ENCODE results near the gene PROCA1. TPM values are rescaled to one million over a fixed set of nuclear protein-coding genes. Genes with fewer than 3 reads are reported as not detected.
"Not testable (repeated sequence)": the region's sequence is repeated elsewhere in the genome, so short reads cannot be mapped to it uniquely, and the experiment has no call there.

The PROCA1 gene
- total RNA-seq, 1 experiment from 2014 or later: 1.1 TPM

DNA sequence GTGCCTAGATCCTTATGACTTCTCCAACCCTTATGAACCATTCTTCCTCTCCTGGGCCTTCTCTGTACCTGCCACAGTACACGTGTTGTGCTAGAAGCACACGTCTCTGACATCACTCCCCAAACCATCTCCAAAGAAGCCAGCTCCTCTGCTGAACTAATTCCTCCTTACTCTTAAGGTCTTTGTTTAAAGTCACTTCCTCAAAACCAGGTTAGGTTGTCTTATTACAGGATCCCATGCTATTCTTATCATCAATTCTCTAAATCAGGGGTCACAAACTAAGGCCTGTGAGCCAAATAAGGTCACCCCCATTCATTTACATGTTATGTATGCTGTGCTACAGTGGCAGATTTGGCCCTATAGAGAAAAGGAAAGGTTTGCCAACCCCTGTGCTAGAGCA lies 45.7 kb downstream of the PROCA1 start:
- peaks cover 62% of the 10 kb centered on the region for H3K36me3 Mint-ChIP-seq (ENCODE audit: insufficient read depth, unreplicated experiment)
- H3K4me3 Mint-ChIP-seq (ENCODE audit: unreplicated experiment): no peak overlapping the region
- intact Hi-C loops (cut with micrococcal nuclease): no loop called here
- POLR2A ChIA-PET: interaction anchor here (0.6 to 0.8 kb wide), 4 partner anchors 21 to 495 kb away, joined by 3 to 4 read pairs (median 3); partner anchors contain the start of genes BLTP2 and RPL23A
- H3K27me3 Mint-ChIP-seq (ENCODE audit: insufficient read depth, unreplicated experiment): no peaks in the 10 kb centered on the region
- no peak for DNase-seq (ENCODE audit: unreplicated experiment)
- CTCF ChIA-PET: interaction anchor here (1.1 kb wide), 1 partner anchor 9 kb away, joined by 6 read pairs; no protein-coding TSS in a partner anchor
- no TSS peak for BruUV-seq (replicated peaks)
- no peaks in the 10 kb centered on the region for H3K9me3 Mint-ChIP-seq (ENCODE audit: unreplicated experiment)
- peaks cover 42% of the 10 kb centered on the region for H3K4me1 Mint-ChIP-seq (ENCODE audit: insufficient read depth, unreplicated experiment)
- no peak overlapping the region for H3K27ac Mint-ChIP-seq (ENCODE audit: low read depth, unreplicated experiment)
- TF ChIP-seq, protein P1, sequence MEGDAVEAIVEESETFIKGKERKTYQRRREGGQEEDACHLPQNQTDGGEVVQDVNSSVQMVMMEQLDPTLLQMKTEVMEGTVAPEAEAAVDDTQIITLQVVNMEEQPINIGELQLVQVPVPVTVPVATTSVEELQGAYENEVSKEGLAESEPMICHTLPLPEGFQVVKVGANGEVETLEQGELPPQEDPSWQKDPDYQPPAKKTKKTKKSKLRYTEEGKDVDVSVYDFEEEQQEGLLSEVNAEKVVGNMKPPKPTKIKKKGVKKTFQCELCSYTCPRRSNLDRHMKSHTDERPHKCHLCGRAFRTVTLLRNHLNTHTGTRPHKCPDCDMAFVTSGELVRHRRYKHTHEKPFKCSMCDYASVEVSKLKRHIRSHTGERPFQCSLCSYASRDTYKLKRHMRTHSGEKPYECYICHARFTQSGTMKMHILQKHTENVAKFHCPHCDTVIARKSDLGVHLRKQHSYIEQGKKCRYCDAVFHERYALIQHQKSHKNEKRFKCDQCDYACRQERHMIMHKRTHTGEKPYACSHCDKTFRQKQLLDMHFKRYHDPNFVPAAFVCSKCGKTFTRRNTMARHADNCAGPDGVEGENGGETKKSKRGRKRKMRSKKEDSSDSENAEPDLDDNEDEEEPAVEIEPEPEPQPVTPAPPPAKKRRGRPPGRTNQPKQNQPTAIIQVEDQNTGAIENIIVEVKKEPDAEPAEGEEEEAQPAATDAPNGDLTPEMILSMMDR (IDR thresholded peaks at IDR 0.05; ENCODE audit: unreplicated experiment): no peak

DNA sequence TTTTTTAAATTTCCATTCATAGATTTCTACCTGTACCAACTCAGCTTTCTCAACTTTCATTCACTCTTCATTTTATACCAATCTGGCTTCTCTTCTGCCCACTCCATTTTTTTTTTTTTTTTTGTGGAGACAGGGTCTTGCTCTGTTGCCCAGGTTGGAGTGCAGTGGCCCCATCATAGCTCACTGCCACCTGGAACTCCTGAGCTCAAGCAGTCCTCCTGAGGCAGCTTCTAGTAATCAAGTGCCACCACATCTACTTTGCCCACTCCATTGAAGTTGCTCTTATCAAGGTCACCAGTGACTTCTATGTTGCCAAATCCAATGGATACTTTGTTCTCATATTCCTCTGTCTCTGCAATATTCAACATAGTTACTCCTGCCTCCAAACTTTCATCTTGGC lies 48.0 kb downstream of the PROCA1 start:
- ChIA-PET CTCF (interaction anchor here (0.6 to 1.9 kb wide), 2 partner anchors 12 to 231 kb away, joined by 3 to 4 read pairs; no protein-coding TSS in a partner anchor), POLR2A (interaction anchor here (0.6 to 5.7 kb wide), 8 partner anchors 15 to 286 kb away, joined by 3 to 208 read pairs (median 16); partner anchors contain the start of genes ALDOC, BLTP2, NEK8 and PROCA1)
- Mint-ChIP-seq H3K27ac (ENCODE audit: low read depth, unreplicated experiment) (peak overlapping the region; percentile 96), H3K4me3 (ENCODE audit: unreplicated experiment) (peak overlapping the region; percentile 88), H3K27me3 (ENCODE audit: insufficient read depth, unreplicated experiment) (no peaks in the 10 kb centered on the region), H3K4me1 (ENCODE audit: insufficient read depth, unreplicated experiment) (peaks cover 51% of the 10 kb centered on the region), H3K9me3 (ENCODE audit: unreplicated experiment) (no peaks in the 10 kb centered on the region), H3K36me3 (ENCODE audit: insufficient read depth, unreplicated experiment) (peaks cover 49% of the 10 kb centered on the region)
- no TSS peak for BruUV-seq (replicated peaks)
- TF ChIP-seq, protein P1 (IDR thresholded peaks at IDR 0.05; ENCODE audit: unreplicated experiment): no peak
- intact Hi-C loops (cut with micrococcal nuclease): no loop called here
- DNase-seq (ENCODE audit: unreplicated experiment): no peak

DNA sequence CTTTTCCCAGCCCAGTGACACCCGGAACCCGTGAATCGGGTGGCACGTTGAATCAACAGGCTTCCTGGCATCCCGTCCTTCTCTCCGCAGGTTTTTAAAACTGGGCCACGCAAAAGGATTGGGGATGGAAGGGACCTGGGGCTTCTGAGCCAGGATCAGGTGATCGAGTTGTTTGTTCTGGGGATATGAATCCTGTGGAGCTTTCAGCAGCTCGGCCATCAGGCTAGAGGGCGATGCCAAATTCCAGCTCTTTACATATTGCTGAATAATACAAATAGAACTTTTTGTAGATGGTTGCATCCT lies 49.2 kb downstream of the PROCA1 start:
- Mint-ChIP-seq H3K4me3 (ENCODE audit: unreplicated experiment) (peak overlapping the region; percentile 88), H3K9me3 (ENCODE audit: unreplicated experiment) (no peaks in the 10 kb centered on the region), H3K36me3 (ENCODE audit: insufficient read depth, unreplicated experiment) (peaks cover 43% of the 10 kb centered on the region), H3K4me1 (ENCODE audit: insufficient read depth, unreplicated experiment) (peaks cover 47% of the 10 kb centered on the region), H3K27ac (ENCODE audit: low read depth, unreplicated experiment) (peak overlapping the region; percentile 96), H3K27me3 (ENCODE audit: insufficient read depth, unreplicated experiment) (no peaks in the 10 kb centered on the region)
- DNase-seq (ENCODE audit: unreplicated experiment): no peak
- BruUV-seq (replicated peaks): TSS peak; percentile 59
- TF ChIP-seq, protein P1 (IDR thresholded peaks at IDR 0.05; ENCODE audit: unreplicated experiment): no peak
- POLR2A ChIA-PET: interaction anchor here (0.6 to 5.7 kb wide), 22 partner anchors 10 to 289 kb away, joined by 3 to 208 read pairs (median 9); partner anchors contain the start of genes ALDOC, BLTP2, FAM222B and NEK8
- intact Hi-C loops (cut with micrococcal nuclease): no loop called here
- CTCF ChIA-PET: interaction anchor here (0.6 to 3.3 kb wide), 5 partner anchors 13 to 71 kb away, joined by 3 to 25 read pairs (median 4); partner anchors contain the start of gene BLTP2

DNA sequence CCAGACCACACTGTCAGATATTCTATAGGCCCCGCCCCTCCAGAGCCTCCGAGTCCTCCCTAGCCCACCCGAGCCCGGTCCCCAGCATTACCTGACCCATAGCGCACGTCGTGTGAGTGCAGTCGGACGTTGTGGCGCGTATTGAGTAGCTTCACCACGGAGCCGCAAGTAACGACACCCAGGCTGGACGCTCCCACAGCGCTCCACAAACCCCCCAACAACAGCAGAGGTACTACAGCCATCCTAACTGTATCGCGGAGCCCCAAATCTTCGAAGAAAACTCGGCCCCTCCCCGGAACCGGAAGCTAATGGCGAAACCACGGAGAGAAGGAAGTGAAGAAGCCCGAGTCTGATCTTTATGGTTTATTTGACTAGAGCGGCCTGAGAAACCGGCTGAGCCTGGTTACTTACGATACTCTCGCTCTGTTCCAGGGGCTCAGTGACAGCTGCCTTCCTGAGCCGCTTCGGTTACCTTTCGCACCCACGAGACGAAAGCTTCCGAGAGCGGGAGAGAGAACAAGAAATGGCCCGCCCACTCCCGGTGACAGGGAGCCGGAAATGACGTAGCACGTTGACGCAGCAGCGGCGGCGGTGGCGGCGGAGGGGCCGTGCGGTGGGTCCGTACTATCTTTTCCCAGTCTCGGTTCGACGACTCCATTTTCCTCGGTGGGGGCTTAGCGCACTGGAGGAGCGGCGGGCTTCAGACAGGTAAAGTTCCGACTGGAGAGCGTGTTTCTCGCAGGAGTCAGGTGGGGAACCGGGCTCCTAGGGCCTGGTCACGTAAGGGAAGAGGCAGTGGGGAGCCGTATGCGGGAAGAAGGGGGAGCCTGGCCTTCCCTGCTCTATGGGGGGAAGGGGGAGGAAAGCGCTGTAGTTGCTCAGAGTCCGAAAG lies 49.8 kb downstream of the PROCA1 start, which contains the start of the genes SDF2 and SUPT6H:
TSS of gene SDF2 (minus strand) at position 272 of the 892 bp plus-strand sequence. CDS start at position 242, 30 bp downstream.
TSS of gene SUPT6H (plus strand) at position 571 of the 892 bp plus-strand sequence. CDS start 11,197 bp downstream, outside the sequence.
- TSS peak; percentile 69 for BruUV-seq (replicated peaks)
- peaks cover 39% of the 10 kb centered on the region for H3K36me3 Mint-ChIP-seq (ENCODE audit: insufficient read depth, unreplicated experiment)
- H3K27me3 Mint-ChIP-seq (ENCODE audit: insufficient read depth, unreplicated experiment): no peaks in the 10 kb centered on the region
- H3K9me3 Mint-ChIP-seq (ENCODE audit: unreplicated experiment): no peaks in the 10 kb centered on the region
- H3K27ac Mint-ChIP-seq (ENCODE audit: low read depth, unreplicated experiment): peak within 1 kb of the TSS; percentile 96
- H3K4me3 Mint-ChIP-seq (ENCODE audit: unreplicated experiment): peak within 1 kb of the TSS; percentile 88
- TF ChIP-seq, protein P1 (IDR thresholded peaks at IDR 0.05; ENCODE audit: unreplicated experiment): no peak
- POLR2A ChIA-PET: interaction anchor here (0.7 to 5.7 kb wide), 28 partner anchors 8 to 690 kb away, joined by 3 to 208 read pairs (median 7); partner anchors contain the start of genes ALDOC, BLTP2, FAM222B and IFT20
- peak; percentile 86 for DNase-seq (ENCODE audit: unreplicated experiment)
- intact Hi-C loops (cut with micrococcal nuclease): no loop called here
- peaks cover 46% of the 10 kb centered on the region for H3K4me1 Mint-ChIP-seq (ENCODE audit: insufficient read depth, unreplicated experiment)
- CTCF ChIA-PET: interaction anchor here (0.6 to 3.3 kb wide), 6 partner anchors 10 to 70 kb away, joined by 3 to 25 read pairs (median 4); partner anchors contain the start of gene BLTP2

DNA sequence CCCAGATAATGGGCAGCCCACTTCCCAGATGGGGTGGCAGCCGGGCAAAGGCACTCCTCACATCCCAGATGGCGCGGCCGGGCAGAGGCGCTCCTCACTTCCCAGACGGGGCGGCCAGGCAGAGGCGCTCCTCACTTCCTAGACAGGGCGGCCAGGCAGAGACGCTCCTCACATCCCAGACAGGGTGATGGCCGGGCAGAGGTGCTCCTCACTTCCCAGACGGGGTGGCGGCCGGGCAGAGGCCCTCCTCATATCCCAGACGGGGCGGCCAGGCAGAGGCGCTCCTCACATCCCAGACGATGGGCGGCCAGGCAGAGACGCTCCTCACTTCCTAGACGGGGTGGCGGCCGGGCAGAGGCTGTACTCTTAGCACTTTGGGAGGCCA lies 52.2 kb downstream of the PROCA1 start:
- peak overlapping the region; percentile 96 for H3K27ac Mint-ChIP-seq (ENCODE audit: low read depth, unreplicated experiment)
- BruUV-seq (replicated peaks); intact Hi-C loops (cut with micrococcal nuclease): not testable (repeated sequence)

More for the DNA sequence above, 52.2 kb downstream of the PROCA1 start:
- H3K9me3 Mint-ChIP-seq (ENCODE audit: unreplicated experiment); H3K27me3 Mint-ChIP-seq (ENCODE audit: insufficient read depth, unreplicated experiment); CTCF ChIA-PET; DNase-seq (ENCODE audit: unreplicated experiment): not testable (repeated sequence)
- H3K4me3 Mint-ChIP-seq (ENCODE audit: unreplicated experiment): peak overlapping the region; percentile 88
- POLR2A ChIA-PET: interaction anchor here (5.7 kb wide), 1 partner anchor 11 kb away, joined by 208 read pairs; the partner anchor contains the start of gene BLTP2
- H3K36me3 Mint-ChIP-seq (ENCODE audit: insufficient read depth, unreplicated experiment): peaks cover 30% of the 10 kb centered on the region
- H3K4me1 Mint-ChIP-seq (ENCODE audit: insufficient read depth, unreplicated experiment): peaks cover 31% of the 10 kb centered on the region

All from MCF 10A (cell line).